GM12872 (cell line): ENCODE results near the gene VENTX.

Experiments used
- TF ChIP-seq, protein P1 (sequence below): IDR thresholded peaks from 3 replicates; pipeline ENCODE4 v1.5.1; 2011; ENCODE audit warnings: low read depth, mild to moderate bottlenecking, low read length, moderate library complexity; ENCODE audit not compliant: insufficient read depth

VENTX gene

DNA sequence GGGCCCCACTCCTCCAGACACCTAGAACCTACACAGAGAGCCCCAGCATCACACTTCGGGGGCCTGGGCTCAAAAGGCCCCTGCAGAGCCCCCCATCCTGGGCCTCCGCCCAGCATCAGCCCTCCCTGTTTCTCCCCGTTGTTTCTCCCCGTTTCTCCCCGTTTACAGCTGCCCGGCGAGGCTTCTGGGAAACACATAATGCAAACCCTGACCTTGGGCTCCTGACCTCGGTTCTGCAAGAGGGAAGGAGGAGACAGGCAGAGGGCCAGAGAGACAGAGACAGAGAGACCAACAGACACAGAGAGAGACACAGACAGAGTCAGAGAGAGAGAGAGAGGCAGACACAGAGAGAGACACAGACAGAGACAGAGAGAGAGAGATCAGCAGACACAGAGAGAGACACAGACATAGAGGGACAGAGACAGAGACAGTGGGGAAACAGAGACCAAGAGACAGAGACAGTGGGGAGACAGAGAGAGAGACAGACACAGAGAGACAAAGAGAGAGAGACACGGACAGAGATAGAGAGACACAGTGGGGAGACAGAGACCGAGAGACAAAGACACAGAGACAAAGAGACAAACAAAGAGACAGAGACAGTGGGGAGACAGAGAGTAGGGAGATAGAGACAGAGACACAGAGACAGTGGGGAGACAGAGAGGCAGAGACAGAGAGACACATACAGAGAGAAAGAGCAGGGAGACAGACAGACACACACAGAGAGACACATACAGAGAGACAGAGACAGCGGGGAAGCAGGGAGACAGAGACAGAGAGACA is 12.5 kb downstream of the VENTX start:
- TF ChIP-seq, protein P1, sequence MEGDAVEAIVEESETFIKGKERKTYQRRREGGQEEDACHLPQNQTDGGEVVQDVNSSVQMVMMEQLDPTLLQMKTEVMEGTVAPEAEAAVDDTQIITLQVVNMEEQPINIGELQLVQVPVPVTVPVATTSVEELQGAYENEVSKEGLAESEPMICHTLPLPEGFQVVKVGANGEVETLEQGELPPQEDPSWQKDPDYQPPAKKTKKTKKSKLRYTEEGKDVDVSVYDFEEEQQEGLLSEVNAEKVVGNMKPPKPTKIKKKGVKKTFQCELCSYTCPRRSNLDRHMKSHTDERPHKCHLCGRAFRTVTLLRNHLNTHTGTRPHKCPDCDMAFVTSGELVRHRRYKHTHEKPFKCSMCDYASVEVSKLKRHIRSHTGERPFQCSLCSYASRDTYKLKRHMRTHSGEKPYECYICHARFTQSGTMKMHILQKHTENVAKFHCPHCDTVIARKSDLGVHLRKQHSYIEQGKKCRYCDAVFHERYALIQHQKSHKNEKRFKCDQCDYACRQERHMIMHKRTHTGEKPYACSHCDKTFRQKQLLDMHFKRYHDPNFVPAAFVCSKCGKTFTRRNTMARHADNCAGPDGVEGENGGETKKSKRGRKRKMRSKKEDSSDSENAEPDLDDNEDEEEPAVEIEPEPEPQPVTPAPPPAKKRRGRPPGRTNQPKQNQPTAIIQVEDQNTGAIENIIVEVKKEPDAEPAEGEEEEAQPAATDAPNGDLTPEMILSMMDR: no peak

DNA sequence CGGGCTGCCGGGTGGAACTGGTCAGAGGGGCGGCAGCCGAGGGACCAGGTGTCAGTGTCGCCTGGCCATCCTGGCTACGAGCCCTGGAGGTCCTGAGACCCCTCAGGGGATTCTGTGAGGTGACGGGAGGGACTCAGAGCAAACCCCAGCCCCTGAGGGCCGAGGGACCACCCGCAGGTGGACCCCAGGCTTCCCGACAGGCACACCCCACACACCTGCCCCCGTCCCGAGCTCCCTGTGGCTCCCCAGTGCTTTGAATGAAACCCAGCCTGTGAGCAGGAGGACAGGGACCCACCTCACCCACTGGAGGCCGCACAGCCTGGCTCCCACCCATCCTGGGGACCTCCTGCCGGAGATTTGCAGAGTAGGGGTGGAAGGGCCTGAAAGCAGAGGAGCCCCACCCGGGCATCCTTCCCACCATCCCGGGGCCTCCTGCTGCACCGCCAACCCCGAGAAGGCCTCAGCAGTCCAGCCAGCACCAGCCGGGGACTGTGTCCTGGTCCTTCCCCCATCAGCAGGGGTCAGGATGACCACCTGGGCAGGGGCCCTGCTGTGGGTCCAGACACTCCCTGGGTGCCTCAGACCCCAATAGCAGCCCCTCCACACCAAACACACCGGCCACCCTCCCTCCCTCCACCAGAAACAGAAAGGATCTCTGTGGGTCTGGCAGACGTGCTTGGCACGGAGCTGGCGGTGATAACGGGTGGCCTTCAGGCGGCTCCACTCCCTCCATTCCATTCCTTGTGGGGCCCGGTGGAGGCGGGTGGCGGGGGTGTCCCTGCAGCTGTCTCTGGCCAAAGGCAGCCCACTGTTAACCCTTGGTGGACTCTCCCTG is 13.9 kb downstream of the VENTX start:
- TF ChIP-seq, protein P1: no peak

DNA sequence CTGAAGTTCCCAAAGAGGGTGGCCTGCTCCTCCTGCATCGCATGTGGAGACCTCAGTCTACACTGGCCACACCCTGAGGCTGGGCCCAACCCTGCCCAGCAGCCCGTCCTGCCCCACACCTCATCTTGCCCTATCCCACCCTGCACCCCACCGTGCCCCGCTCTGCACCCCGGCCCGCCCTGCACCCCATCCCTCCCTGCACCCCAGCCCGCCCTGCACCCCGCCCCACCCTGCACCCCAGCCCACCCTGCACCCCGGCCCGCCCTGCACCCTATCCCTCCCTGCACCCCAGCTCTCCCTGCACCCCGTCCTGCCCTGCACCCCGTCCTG is 14.5 kb downstream of the VENTX start:
- TF ChIP-seq, protein P1: no peak

DNA sequence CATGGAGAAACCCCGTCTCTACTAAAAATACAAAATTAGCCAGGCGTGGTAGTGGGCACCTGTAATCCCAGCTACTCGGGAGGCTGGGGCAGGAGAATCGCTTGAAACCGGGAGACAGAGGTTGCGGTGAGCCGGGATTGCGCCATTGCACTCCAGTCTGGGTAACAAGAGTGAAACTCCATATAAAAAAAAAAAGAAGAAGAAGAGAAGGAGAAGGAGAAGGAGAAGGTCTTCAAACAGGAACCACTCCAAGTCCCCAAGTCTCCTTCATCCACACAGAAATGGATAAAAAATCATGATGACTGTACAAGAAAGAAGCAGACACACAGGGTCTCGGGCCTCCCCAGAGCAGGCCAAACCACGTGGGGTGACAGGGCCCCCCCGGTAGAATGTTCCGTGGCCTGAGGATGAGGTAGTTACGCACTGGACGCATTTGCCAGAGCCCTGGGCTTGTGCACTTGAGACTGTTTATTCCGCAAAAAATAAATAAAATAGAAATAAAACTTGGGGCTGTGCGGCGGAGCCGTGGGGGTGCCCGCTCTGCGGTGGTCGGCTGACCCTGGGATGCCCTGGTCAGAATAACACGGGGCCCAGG is 15.8 kb downstream of the VENTX start:
- TF ChIP-seq, protein P1: no peak

DNA sequence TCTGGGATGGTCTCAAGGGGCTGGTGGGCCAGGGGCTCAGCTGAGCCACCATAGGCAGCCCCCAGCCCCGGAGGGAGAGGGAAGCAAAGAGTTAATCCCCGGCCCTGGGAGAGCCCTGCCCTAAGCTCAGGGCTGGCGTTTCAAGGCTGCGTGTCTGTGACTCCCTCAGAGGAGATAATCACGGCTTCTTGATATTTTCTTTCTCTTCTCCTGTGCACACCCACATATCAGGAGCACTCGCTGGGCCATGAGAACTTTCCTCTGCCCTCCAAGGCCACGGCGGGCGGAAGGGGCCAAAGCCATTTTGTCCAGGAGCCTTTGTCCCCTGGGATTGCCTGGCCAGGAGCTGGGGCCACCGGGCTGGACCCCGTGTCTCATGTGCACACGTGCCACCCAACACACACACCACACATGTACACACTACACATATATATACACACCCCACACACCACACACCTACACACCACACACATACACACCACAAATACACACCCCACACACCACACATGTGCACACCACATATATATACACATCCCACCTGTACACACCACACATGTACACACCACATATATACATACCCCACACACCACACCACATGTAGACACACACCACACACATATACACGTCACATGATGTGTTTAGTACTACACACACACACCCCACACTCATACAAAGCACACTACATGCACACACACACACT is 16.9 kb downstream of the VENTX start:
- TF ChIP-seq, protein P1: no peak

DNA sequence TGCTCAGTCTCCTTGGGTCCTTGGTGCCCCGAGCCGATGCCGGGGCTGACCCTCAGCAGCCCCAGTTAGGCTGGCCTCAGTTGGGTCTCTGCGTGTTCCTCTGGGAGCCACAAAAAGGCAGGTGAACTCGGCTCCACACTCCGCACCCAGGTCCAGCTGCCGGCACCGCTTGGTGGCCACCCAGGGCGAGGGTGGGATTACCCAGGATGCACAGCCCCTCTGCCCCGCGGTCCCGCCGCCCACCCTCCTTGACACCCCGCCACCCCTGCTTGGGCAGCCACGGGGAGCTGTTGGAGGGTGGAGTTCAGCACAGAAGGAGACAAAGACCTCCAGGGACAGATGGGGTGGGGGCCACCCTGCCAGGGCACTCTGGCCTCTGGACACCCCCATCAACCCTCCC is 17.7 kb downstream of the VENTX start:
- TF ChIP-seq, protein P1: no peak
